NCI-H1417 (cell line): ENCODE measurements around the gene MVP.
A peak's percentile ranks its signal among the peaks of the same experiment; 100 is the strongest.
"Not testable (repeated sequence)": the region's sequence is repeated elsewhere in the genome, so short reads cannot be mapped to it uniquely, and the experiment has no call there.

Experiments used
- DNase-seq, 3 experiments: peaks; one replicate each; lab custom pipeline; 2025; lab: John Stamatoyannopoulos, UW

Gene MVP

DNA sequence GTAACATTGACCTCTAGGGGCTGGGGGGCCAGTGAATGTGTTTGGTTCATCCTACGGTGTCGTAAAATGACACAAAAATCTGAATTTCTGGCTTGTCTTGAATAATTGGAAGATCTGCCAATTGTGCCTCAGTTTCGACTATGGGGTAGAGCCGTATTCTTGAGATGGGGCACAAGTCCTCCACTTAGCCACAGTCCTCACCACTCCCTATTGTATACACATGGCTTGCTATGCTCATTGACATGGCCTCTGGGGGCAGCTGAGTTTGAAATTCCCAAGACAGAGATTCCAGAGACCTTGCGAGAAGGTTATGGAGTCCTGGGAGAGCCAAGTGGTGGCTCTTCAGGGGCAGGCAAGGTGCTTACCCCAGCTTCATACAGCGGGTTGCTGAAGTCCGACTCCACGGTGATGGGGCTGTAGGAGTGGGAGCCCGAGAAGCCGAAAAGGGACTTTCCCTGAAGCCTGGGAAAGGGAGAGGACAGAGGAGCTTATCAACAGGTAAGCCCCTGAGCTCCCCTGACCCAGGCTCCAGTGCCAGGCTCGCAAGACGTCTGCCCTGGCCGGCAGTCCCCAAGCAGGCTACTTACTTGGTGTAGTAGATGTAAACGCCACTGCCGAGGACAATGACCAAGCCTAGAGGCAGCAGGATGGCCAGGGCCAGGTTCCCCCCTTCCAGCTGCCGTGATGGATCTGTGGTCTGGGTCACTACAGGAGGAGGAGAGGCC, 51.7 kb downstream of the MVP start:
- no peak for DNase-seq

DNA sequence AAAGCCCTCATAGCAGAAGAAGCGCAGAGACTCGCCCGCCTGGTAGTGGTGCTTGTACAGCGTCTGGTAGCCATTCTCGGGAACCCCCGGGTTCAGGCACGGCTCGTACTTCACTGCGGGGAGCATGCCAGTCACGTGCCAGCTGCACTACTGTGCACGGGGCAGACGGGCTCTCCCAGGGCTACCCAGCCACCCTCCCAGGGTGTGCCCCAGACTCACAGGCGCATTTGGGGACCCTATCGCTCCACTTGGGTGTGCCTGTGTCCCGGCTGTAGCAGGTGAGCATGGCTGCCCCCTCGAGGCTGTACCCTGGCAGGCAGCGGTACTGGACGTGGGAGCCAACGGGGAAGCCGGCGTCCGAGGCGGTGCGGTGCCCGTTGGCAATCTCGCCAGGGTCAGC, 53.1 kb downstream of the MVP start:
- no peak for DNase-seq

DNA sequence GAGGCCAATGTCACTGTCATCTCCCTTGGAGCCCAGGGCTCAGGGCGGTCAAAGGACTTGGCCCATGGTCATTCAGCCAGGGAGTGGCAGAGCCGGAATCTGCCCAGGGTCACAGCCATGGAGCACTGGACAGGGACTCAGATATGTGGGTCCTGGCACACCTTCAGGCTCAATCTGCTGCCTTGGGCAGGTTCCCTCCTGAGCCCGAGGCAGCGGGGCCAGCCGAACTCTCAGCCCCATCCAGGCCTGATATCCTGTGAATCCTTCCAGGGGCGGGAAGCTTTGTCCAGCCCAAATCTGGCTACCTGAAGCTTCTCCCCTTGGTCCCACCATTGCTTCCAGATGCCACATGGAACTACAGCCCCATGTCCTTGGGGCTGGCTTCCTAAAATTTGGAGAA, 54.9 kb downstream of the MVP start:
- DNase-seq, result no peak

DNA sequence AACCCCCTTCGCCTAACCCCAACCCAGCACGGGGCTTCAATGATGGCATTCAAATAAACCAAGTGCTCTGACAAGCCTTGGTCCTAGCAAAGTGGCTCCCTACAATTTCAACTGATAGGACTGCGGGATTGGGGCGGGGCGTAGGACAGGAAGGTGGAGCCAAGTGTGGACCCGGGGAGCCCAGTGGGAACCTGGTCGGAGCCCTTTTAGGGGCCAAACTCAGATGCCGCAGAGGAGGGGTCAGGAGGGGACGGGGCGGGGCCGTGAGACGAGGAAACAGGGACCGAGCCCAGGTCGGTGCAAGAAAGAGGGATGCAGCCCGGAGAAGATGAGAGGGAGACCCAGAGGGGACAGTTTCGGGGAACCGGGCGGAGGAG, 55.9 kb downstream of the MVP start:
- no peak for DNase-seq

DNA sequence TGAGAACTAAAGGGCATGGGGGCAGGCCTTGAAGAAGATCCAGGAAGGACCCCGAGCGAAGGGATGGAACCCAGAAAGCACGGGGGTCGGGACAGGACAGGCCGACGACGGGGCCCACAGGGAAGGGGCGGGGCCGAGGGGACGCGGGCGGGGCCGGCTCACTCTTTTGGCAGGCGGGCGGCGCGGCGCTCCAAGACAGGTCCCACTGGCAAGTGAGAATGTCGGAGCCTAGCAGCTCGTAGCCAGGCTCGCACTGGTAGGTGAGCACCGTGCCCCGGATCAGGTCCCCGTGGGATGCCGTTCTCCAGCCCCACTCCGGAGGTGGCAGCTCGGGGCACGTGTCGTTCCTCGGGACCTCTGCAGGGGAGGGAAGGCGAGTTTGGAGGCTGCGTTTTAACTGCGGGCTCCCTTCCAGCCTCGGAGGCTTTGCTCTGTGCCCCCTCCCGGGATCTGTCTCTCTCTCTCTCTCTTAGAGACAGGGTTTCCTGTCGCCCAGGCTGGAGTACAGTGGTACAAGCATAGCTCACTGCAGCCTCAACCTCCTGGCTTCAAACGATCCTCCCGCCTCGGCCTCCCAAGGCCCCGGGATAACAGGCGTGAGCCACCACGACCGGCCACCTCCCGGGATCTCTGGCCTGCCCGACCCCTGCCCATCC, 56.5 kb downstream of the MVP start:
- DNase-seq, result no peak

DNA sequence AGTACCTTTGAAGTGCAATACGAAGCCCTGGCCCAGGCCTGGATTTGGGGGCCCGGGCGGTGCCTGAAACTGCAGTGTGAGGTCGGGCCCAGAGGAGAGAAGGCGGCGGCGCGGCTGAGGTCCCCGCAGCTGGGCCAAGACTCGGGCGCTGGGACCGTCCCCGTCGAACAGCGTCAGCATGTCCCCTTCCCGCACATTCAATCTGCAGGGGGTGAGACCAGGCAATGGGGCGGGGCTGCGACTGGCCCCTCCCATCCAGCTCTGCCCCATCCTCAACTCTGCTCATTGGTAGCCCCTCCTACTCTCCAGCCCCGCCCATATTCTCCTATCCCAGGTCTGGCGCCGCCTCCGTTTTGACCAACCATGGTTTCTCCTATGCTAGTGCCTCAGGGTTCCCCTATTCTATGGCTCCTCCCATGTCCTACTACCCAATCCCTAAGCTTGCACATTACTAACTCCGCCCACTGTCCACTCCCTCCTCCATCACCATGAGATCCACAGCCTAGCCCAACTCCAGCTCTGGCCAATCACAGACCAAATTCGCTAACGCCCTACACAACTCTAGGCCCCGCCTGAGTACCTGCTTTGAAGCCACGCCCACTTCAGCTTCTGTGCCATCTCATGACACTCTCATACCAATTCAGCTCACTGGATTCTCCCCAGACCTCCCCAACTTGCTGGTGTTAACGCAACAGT, 57.2 kb downstream of the MVP start:
- DNase-seq, result peak in 1 of 3 experiments; percentile 90

DNA sequence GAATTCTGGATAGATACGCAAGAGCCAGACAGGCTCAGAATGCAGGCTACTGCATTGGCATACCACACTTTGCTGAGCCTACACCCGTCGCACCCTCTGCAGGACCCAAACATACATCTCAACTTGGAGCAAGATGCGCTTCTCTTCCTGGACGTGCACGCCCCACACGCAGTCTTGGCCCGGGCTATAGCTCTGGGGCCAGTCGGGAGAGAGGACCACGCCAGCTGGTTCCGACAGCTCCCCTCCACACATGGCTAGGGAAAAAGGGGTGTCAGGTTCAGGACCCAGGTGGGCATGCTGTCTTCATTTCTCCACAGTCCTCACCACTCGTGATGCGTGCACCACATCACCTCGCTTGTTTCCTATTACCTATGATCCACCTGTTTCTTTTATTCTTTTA, 57.9 kb downstream of the MVP start:
- DNase-seq, result no peak

DNA sequence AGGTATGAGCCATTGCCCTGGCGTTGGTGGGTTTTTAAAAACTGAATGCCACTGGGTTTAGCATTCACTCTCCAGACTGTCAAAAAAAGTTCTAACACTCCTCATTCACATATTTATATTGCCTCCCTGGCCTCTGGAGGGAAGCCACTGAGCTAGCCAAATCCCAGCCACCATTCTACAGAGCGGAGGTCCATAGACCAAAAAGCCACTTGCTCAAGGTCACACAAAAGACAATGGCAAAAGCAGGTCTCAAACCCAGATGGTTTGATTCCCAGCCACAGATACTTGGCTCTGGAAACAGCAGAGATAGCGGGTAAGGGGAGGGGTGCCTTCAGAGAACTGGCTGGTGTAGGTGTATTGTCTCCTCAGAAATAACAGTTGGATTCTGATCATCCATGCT, 60.8 kb downstream of the MVP start:
- DNase-seq, result no peak

DNA sequence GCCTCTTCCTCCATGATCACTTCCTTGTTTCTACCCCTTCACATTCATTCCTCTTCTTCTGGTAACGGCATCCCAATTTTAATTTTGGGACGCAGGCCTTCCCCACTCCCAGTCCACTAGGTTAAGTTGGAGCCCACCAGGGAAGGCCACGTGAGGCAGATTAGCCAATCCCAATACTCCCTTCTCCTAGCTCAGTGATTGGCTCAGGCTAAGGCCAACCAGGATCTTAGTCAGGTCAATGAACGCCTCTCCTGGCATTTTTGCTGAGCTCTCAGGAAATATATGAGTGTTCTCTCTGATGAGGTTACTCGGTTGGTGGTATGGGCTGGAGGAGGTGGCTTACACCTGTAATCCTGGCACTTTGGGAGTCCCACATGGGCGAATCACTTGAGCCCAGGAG, 63.7 kb downstream of the MVP start:
- no peak for DNase-seq

DNA sequence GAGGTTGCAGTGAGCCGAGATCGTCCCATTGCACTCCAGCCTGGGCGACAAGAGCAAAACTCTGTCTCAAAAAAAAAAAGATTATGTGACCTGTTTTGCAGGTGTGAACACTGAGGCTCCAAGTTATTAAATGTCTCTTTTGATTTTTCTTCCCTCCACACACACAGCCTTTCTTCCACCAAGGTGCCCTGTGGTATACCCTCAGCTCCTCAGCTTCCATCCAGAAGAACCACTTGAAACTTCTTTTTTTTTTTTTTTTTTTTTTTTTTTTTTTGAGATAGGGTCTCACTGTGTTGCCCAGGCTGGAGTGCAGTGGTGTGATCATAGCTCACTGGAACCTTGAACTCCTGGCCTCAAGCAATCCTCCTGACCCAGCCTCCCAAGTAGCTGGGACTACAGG, 69.1 kb downstream of the MVP start:
- DNase-seq, result not testable (repeated sequence)

DNA sequence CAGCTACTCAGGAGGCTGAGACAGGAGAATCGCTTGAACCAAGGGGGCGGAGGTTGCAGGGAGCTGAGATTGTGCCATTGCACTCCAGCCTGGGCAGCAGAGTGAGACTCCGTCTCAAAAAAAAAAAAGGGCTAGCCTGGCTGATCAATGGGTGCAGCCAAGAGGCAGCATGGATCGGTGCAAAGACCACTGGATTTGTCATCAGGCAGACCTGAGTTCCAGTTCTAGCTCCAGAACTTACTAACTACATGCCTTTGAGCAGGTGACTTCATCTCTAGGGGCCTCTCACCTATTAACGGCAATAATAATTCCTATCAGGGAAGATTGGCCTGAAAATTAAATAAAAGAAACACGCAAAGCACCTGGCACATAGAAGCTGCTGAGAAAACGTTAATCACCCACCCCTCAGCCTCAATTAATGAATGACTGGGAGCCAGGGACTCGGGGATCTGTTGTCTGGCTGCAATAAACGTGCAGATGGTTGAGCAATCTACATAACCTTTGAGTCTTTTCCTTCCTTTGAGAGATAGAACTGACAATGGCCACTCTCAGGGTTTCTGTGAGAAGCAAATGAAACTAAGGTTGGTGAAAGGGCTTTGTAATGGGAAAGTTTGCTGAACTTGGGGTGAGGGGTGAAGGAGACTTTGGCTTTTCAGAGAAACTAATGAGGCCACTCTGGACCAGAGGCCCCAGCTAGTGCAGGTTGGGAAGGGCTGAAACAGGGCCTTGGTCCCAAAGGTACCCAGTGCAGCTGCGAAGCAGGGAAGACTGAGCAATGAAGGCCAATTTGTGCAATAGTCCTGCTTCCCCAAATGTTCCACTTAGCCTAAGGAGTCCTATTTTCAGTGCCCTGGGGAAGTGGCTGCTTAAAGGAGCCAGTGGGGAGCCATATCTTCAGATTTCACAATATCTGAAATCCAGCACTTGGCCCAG, 71.5 kb downstream of the MVP start:
- DNase-seq, result no peak

DNA sequence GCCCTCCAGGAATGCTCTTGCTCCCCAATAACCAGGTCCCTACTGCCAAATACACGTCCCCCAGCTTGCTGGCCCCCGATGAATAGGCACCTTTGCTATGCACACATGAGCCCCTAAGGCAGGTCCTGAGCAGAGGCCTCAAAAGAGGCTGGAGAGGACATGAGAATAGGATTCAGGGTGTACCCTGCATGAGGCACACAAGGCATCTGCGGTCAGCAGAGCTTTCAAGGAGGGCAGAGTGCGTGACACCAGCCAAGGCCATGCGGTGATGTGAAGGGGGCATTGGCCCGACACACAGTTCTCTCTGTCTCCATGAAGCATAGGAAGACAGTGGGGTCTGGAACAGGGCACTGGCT, 72.2 kb downstream of the MVP start:
- no peak for DNase-seq

DNA sequence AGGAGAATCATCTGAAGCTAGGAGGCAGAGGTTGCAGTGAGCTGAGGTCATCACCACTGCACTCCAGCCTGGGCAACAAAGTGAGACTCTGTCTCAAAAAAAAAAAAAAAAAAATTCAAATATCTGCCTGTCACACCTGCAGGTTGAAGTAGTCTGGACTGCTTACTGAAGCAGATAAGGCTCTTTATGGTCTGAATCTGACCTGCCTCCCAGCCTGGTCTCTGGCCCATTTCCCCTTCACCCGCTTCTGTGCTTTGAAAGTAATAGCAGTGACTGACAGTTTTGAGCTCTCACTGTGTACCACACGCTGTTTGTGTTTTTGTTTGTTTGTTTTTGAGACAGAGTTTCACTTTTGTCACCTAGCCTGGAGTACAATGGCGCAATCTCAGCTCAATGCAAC, 73.3 kb downstream of the MVP start:
- DNase-seq, result no peak

DNA sequence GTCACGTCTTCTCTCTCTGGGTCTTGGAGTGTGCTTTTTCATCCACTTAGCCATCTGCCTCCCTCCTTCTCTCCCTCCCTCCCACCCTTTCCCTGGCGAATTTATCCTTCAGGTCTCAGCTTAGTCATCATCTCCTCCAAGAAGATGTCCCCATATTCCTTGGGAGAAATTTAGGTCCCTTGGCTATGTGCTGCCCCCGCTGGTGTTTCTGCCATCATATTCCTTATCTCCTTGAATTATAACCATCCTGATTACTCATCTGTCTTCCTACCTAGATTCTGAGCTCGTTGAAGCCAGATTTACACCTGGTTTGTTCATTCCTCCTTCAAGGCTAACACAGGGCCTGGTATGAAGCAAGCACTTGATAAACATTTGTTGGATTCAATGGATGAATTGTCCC, 74.1 kb downstream of the MVP start:
- DNase-seq, result no peak

DNA sequence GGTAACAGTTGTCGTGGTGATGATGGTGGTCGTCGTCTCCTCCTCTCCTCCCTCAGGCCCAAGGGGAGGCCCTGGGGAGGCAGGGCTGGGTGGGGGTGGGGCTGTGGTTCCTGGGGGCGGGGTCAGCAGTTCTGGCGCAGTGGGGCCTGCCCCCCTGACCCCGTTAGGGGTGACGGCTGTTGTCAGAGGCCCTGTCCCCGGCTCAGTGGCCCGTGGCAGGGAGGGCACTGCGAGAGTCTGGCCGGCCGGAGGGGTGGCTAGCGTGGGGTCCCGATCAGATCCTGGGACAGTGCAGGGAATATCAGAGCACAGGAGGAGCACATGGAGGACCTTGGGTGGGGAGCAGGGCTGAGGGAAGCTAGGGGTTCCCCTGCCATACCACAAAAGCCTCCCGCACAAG, 76.6 kb downstream of the MVP start:
- DNase-seq, result no peak

DNA sequence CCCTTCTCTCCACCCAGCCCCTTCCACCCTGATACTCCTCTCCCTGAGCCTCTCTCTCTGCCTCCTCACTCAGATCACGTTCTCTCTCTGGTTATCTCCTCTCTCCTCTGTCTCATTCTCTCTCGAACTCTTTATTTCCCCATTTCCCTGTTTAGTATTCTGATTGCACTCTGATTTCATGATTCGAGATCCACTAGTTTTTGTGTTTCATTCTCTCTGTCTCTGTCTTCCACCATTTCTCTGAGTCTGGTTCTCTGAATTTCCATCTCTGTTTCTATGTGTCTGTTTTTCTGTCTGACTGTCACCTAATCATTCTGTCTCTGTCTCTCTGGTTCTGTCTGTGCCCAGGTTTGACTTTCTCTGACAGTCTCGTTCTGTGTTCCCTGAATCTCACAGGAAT, 77.1 kb downstream of the MVP start:
- DNase-seq, result no peak
